Neural cell (in vitro differentiated cells): ENCODE results near the gene ENAH. TPM values are rescaled to one million over a fixed set of nuclear protein-coding genes. Genes with fewer than 3 reads are reported as not detected.
A peak's percentile ranks its signal among the peaks of the same experiment; 100 is the strongest.

Experiments used
- H2AFZ ChIP-seq: fragments of 200-600, 300-800 bp; sonication (generic), shearing (Covaris generic); 2 replicates; pipeline ENCODE4 v1.6.0; 2014; ENCODE audit warnings: low read depth, mild to moderate bottlenecking, antibody characterized with exemption, low read length, moderate library complexity
- H3F3A ChIP-seq: fragments of 200-600 bp; shearing (Covaris generic); 2 replicates; pipeline ENCODE4 v1.6.1; 2016; ENCODE audit warnings: mild to moderate bottlenecking, moderate library complexity, mixed read lengths, antibody characterized with exemption, low read length; ENCODE audit not compliant: insufficient read depth, poor library complexity, severe bottlenecking
- H3K27ac ChIP-seq: fragments of 200-600, 300-800 bp; sonication (generic), shearing (Covaris generic); 2 replicates; pipeline ENCODE4 v1.5.1; 2014; ENCODE audit warnings: mild to moderate bottlenecking, low read length, moderate library complexity
- H3K27me3 ChIP-seq: fragments of 300-800, 200-600 bp; sonication (generic), shearing (Covaris generic); 2 replicates; pipeline ENCODE4 v1.6.0; 2014; ENCODE audit warnings: mild to moderate bottlenecking, low read depth, low read length, moderate library complexity; ENCODE audit not compliant: insufficient read depth
- H3K36me3 ChIP-seq: fragments of 300-800, 200-600 bp; sonication (generic), shearing (Covaris generic); 2 replicates; pipeline ENCODE4 v1.5.1; 2014; ENCODE audit warnings: mild to moderate bottlenecking, antibody characterized with exemption, low read length, moderate library complexity; ENCODE audit not compliant: insufficient read depth
- H3K4me2 ChIP-seq: fragments of 300-800, 200-600 bp; sonication (generic), shearing (Covaris generic); 2 replicates; pipeline ENCODE4 v1.6.0; 2014; ENCODE audit warnings: mild to moderate bottlenecking, low read length
- H3K4me3 ChIP-seq: fragments of 300-800, 200-600 bp; sonication (generic), shearing (Covaris generic); 2 replicates; pipeline ENCODE4 v1.5.1; 2014; ENCODE audit warnings: mild to moderate bottlenecking, low read length, moderate library complexity
- H3K79me2 ChIP-seq: fragments of 200-600 bp; shearing (Covaris generic); replicated peaks from 2 replicates; pipeline ENCODE4 v1.6.0; 2014; ENCODE audit warnings: mild to moderate bottlenecking, low read length, moderate library complexity; ENCODE audit not compliant: insufficient read depth
- H3K9ac ChIP-seq: fragments of 300-800, 200-600 bp; sonication (generic), shearing (Covaris generic); 2 replicates; pipeline ENCODE4 v1.6.1; 2016; ENCODE audit warnings: mild to moderate bottlenecking, low read length, mixed read lengths
- H3K9me2 ChIP-seq: fragments of 200-600 bp; shearing (Covaris generic); 2 replicates; pipeline ENCODE4 v1.6.1; 2016; ENCODE audit warnings: mild to moderate bottlenecking, low read length, mixed read lengths; ENCODE audit not compliant: insufficient read depth
- H3K9me3 ChIP-seq: fragments of 200-600, 300-800 bp; sonication (generic), shearing (Covaris generic); 2 replicates; pipeline ENCODE4 v1.6.1; 2016; ENCODE audit warnings: mild to moderate bottlenecking, mixed run types, low read length, moderate library complexity, mixed read lengths
- H4K20me1 ChIP-seq: fragments of 200-600 bp; shearing (Covaris generic); 2 replicates; pipeline ENCODE4 v1.6.1; 2016; ENCODE audit warnings: mild to moderate bottlenecking, mixed run types; ENCODE audit not compliant: insufficient read depth
- EP300 ChIP-seq: fragments of 450-650 bp; conservative IDR thresholded peaks from 2 replicates; pipeline ENCODE4 v1.6.1; 2014; ENCODE audit warnings: antibody characterized with exemption, mild to moderate bottlenecking, moderate library complexity; ENCODE audit not compliant: poor library complexity, severe bottlenecking
- EZH2 ChIP-seq: fragments of 200-600, 300-800 bp; shearing (Covaris generic), sonication (generic); IDR thresholded peaks from 2 replicates; pipeline ENCODE4 v1.6.1; 2014; ENCODE audit warnings: antibody characterized with exemption, low read length, borderline replicate concordance, mild to moderate bottlenecking; ENCODE audit not compliant: insufficient read depth, poor library complexity, severe bottlenecking
- MXI1 ChIP-seq: fragments of 450-650 bp; conservative IDR thresholded peaks from 2 replicates; pipeline ENCODE4 v1.6.1; 2014; ENCODE audit warnings: antibody characterized with exemption, mild to moderate bottlenecking; ENCODE audit not compliant: poor library complexity, severe bottlenecking
- POLR2AphosphoS5 ChIP-seq: IDR thresholded peaks from 2 replicates; pipeline ENCODE4 v1.6.1; 2012
- RAD21 ChIP-seq: fragments of 450-650 bp; conservative IDR thresholded peaks from 2 replicates; pipeline ENCODE4 v1.6.1; 2014; ENCODE audit warnings: antibody characterized with exemption, mild to moderate bottlenecking, moderate library complexity
- REST ChIP-seq: IDR thresholded peaks from 2 replicates; pipeline ENCODE4 v1.6.1; 2012; ENCODE audit warnings: borderline replicate concordance
- SMC3 ChIP-seq: fragments of 450-650 bp; conservative IDR thresholded peaks from 2 replicates; pipeline ENCODE4 v1.6.1; 2014; ENCODE audit warnings: antibody characterized with exemption, mild to moderate bottlenecking, moderate library complexity; ENCODE audit not compliant: poor library complexity
- TAF1 ChIP-seq: IDR thresholded peaks from 2 replicates; pipeline ENCODE4 v1.6.1; 2012; ENCODE audit warnings: low read depth
- polyA plus RNA-seq: library from polyadenylated mRNA; depleted of rRNA; stranded (reverse); fragments of >200 nt; gene quantifications from 2 replicates; pipeline ENCODE4 v1.2.3, GENCODE V29; 2014
- TF ChIP-seq, protein P1 (sequence below): fragments of 450-650 bp; IDR thresholded peaks from 2 replicates; pipeline ENCODE4 v1.5.1; 2014; ENCODE audit warnings: antibody characterized with exemption, mild to moderate bottlenecking, moderate library complexity; ENCODE audit not compliant: poor library complexity, severe bottlenecking

ENAH gene
- polyA plus RNA-seq, 1 donor from 2014 or later: 58.4 TPM

- Histone ChIP-seq H3K27ac (no peak overlapping the region), H3K9ac (no peak overlapping the region), H4K20me1 (no peaks in the 10 kb centered on the region), H2AFZ (no peak overlapping the region), H3K27me3 (no peaks in the 10 kb centered on the region), H3K36me3 (peaks cover 11% of the 10 kb centered on the region), H3K4me2 (no peak overlapping the region), H3K9me2 (no peaks in the 10 kb centered on the region), H3K79me2 (peaks cover 5% of the 10 kb centered on the region), H3K4me3 (no peak overlapping the region), H3F3A (no peaks in the 10 kb centered on the region), H3K9me3 (no peaks in the 10 kb centered on the region)
- no peak for TF ChIP-seq MXI1
- TF ChIP-seq EZH2: no peak
- no peak for TF ChIP-seq TAF1
- TF ChIP-seq, protein P1, sequence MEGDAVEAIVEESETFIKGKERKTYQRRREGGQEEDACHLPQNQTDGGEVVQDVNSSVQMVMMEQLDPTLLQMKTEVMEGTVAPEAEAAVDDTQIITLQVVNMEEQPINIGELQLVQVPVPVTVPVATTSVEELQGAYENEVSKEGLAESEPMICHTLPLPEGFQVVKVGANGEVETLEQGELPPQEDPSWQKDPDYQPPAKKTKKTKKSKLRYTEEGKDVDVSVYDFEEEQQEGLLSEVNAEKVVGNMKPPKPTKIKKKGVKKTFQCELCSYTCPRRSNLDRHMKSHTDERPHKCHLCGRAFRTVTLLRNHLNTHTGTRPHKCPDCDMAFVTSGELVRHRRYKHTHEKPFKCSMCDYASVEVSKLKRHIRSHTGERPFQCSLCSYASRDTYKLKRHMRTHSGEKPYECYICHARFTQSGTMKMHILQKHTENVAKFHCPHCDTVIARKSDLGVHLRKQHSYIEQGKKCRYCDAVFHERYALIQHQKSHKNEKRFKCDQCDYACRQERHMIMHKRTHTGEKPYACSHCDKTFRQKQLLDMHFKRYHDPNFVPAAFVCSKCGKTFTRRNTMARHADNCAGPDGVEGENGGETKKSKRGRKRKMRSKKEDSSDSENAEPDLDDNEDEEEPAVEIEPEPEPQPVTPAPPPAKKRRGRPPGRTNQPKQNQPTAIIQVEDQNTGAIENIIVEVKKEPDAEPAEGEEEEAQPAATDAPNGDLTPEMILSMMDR: no peak
- no peak for TF ChIP-seq REST
- TF ChIP-seq RAD21: no peak
- no peak for TF ChIP-seq POLR2AphosphoS5
- no peak for TF ChIP-seq EP300
- no peak for TF ChIP-seq SMC3
Observed at GRCh38 chr1:225500624-225501192, 152.2 kb downstream of the ENAH start.

GRCh38 chr1:225498549-225499136, 154.3 kb downstream of the ENAH start:
- Histone ChIP-seq H3K9me2 (no peaks in the 10 kb centered on the region), H3K36me3 (peaks cover 11% of the 10 kb centered on the region), H3K4me2 (peak overlapping the region; percentile 27), H3K9me3 (no peaks in the 10 kb centered on the region), H3F3A (no peaks in the 10 kb centered on the region), H2AFZ (no peak overlapping the region), H3K9ac (peak overlapping the region; percentile 32), H3K79me2 (peaks cover 2% of the 10 kb centered on the region), H3K27me3 (no peaks in the 10 kb centered on the region), H3K27ac (peak overlapping the region; percentile 72), H4K20me1 (no peaks in the 10 kb centered on the region), H3K4me3 (peak overlapping the region; percentile 27)
- TF ChIP-seq REST (no peak), RAD21 (no peak)
